GM18507 (cell line): ENCODE results near the gene UVRAG.

Experiments used
- DNase-seq: peaks from one replicate; pipeline ENCODE4 v3.0.0; 2011; ENCODE audit warnings: low read depth; ENCODE audit not compliant: insufficient read length; ENCODE audit errors: extremely low spot score
- FAIRE-seq: peaks from 2 replicates; lab custom pipeline; 2011; peaks lifted over from hg19 to GRCh38; lab: Jason Lieb, UNC

Gene UVRAG

DNA sequence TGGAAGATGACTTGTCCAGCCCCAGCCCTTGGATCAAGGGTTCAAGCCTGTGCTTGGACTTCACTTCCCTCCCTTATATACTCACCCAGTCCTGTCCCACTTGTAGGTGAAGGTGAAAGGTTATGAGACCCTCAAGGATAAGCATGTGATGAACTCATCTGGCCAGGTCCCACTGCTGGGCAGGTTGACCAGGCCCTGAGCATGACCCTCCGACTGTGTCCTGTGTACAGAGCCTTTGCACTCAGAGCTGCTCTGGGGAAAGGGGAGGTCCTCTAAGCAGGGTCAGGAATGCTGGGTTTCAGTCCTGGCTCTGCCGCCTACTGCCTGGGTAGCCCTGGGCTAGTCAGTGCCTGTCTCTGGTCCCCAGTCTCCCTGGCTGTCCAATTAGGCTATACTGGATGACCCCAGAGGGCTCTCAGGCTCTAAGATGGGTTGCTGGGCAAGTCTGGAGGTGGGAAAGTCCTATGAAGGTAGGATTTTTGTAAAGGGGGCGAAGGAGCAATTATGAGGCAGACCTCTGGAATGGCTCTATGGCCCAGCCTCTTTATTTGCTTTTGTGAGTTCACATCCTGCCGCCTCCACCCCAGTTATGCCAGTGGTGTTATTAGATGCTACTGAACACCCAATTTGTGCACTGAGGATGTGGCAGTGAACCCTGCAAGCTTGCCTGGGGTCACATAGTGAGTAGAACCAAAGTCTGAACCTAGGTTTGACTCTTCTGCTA, 32.3 kb upstream of the UVRAG start:
- FAIRE-seq (no peak), DNase-seq (no peak)

DNA sequence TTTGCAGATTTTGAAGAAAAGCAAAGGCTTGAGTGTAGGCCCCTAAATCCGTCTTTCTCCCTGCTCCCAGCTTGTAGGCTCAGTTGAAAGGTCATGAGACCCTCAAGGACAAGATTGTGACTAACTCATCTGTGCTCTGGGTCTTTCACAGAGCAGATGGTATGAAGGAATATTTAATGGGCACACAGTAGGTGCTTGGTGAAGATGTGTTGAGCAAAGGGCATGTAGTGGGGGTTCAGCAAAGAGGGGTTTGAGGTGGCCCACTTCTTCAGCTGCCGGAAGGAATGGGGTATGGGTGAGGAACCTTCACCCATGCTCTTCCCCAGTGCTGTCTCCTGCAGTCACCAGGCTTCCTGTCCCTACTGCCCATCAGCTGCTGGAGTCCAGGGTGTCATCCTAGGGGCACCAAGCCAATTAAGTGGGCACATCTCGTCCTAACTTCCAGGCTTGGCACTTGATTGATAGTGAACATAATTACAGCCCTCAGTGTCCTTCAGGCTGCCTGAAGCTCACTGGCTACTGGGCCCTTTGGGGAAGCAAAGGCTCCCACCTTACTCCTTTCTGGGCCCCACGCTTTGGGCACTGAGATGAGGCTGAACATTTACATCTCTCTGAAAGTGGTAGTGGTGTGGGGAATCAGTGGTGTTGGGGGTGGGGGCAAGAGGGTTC, 31.5 kb upstream of the UVRAG start:
- FAIRE-seq: no peak
- DNase-seq: no peak

GRCh38 chr11:75784085-75784478, 30.9 kb upstream of the UVRAG start:
- no peak for DNase-seq
- FAIRE-seq: no peak

DNA sequence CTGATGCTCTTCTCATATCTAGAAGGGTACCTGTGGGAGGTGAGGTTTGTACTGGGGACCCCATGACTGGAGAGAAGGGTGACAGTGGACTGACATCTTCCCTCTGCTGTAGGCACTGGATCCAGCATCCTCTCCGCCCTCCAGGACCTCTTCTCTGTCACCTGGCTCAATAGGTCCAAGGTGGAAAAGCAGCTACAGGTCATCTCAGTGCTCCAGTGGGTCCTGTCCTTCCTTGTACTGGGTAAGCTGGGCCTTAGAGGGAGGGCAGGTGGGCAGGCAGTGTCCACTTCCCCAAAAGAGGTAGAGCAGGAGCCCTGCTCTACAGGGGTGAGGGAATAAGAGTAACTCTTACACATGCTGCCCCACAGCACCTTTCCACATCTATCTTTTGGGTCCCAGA, 30.5 kb upstream of the UVRAG start:
- DNase-seq (no peak), FAIRE-seq (no peak)

GRCh38 chr11:75785187-75785586, 29.8 kb upstream of the UVRAG start:
- FAIRE-seq (no peak), DNase-seq (no peak)

DNA sequence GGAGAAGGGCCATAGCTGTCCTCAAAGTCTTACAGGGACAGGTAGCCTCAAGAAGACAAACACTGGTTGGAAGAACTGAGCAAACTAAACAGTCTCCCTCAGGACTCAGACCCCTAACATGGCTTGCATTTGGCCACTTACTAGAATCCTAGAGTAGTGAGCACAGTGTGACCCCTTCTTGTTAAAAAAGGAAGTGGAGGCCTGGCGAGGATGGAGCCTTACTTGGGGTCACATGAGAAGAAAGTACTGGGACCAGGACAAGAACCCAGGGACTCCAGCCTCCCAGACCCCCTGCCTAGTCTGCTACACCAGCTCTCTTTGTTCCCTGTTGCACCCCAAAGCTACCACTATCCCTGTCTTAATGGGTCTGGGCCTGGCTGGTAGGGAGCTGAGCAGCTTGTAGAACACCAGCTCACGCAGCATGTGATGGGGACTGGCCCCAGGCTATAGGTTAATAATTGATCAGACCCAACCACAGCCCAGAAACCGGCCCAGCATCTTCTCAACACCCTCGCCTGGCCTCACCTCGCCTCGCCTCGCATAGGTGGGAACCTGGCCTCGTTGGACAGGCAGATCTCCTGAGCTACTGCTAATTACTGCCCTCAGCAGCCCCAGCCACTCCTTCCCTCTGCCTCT, 28.8 kb upstream of the UVRAG start:
- FAIRE-seq: peak; percentile 83
- DNase-seq: peak; percentile 75

DNA sequence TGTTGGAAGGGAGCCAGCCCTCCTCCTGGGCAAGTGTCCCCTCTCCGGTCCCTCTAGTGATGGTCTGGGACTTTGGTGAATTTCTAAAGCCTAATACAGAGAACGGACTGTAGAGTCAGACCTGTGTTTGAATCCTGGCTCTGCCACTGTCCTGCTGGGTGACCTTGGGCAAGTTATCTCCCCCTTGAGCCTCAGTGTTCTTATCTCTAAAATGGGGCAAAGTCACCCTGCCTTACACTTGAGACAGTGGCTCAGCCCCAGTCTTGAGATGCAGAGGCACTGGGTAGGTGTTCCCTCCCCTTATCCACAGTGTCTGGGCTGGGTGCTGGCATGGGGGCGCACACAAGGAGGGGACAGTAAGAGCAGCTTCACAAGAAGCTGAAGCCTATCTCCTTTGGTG, 25.5 kb upstream of the UVRAG start:
- FAIRE-seq (no peak), DNase-seq (no peak)

DNA sequence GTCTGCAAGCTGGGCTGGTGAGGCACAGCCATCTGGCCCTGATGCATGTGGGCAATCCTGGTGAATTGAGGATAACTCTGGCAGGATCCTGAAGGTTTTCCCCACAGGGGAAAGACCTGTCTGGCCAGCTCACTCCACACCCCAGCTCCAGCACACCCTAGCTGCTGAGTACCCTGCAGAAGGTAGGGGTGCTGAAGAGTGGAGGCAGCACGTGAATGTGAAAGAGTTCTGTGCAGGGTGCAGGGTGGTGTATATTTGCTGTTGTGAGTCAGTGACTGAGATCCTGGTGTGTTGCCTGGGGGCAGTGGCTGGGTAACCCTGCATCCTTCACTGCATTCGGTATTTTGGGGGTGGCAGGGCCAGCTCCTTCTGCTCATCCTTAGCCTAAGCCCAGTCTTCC, 24.0 kb upstream of the UVRAG start:
- no peak for FAIRE-seq

DNA sequence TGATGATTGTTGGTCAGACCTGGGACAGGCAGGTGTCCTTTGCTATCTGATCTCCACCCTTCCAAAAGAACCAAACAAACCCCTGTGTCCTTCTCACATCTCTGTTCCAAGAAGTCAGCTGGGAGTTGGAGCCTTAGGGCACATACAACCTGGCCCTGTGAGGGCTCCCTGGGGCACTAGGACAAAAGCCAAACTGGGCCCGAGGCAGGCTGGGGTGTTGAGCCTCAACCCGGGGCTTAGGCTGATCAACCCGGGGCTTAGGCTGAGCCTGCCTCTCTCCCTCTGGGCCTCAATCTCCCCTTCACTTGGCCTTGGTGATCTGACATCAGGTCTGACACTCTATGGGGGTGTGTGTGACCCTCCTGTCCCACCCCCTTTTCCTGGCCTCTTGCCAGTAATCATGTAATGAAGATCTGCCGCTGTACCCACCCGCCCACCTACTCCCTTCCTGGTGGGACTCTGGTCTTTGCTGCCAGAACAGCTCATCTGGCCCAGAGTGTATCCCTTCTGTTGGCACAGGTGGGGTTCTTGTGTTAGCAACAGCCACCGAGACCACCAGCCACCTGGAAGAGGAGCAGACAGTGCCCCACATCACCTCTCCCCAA, 22.8 kb upstream of the UVRAG start:
- DNase-seq: no peak
- FAIRE-seq: no peak

More for the DNA sequence above, 24.0 kb upstream of the UVRAG start:
- DNase-seq: no peak

- no peak for DNase-seq
These were observed 21.8 kb upstream of the UVRAG start for GRCh38 chr11:75792997-75793800.

DNA sequence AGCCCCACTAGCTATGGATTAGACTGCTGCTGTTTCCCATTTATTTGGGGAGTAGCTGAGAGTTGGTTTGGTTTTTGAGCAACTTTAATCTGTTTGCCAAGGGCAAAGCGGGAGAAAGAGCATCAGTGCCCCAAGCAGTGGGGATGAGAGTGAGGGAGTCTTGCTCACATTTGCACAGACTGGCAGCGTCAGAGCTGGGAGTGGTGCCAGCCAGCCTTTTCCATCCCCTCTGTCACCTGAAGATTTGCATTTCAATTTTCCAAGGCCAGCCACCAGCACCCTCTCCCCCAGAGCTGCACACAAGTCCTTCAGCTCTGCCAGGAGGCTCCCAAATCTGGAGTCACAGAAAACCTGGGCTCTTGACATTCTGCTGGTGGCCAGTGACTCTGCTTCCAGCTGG, 21.0 kb upstream of the UVRAG start:
- DNase-seq (no peak), FAIRE-seq (no peak)

More at GRCh38 chr11:75792997-75793800, 21.8 kb upstream of the UVRAG start:
- FAIRE-seq: no peak

- DNase-seq: no peak
- FAIRE-seq: no peak
These were observed 19.5 kb upstream of the UVRAG start for GRCh38 chr11:75795276-75796090.

DNA sequence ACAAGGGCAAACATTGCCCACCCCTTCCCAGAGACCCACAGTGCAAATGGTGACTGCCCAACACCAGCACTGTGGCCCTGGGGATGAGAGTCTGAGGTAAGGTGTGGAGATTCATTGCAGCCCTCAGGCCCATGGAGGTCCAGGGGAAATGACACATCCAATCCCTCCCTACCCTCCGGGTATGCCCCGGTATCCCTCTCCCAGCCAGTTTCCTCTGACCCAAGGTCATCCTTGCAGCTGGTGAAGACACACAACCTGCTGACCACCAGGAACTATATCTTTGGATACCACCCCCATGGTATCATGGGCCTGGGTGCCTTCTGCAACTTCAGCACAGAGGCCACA, 18.9 kb upstream of the UVRAG start:
- DNase-seq: no peak
- FAIRE-seq: no peak

- FAIRE-seq (no peak), DNase-seq (no peak)
These were observed 17.9 kb upstream of the UVRAG start for GRCh38 chr11:75797116-75797515.

DNA sequence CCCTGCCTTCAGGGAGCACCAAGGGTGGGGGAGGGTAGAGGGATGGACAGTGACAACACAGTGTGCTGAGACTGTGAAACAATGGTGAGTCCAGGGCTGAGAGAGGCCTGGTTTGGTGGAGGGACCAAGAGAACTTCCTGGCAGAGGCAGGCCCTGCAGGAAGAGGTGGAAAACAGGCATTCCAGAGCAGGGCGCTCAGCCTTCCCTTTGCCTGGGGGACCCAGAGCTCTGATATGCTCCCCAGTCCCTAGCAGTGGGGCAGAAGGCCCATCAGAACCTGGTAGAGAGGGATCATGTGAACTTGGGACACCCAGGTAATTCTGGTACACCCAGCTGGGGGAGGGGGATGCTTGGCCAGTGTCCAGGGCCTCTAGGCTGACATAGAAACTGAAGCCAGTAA, 17.2 kb upstream of the UVRAG start:
- DNase-seq: no peak
- no peak for FAIRE-seq

GRCh38 chr11:75800136-75800675, 14.8 kb upstream of the UVRAG start:
- FAIRE-seq (no peak), DNase-seq (no peak)

- DNase-seq (no peak), FAIRE-seq (no peak)
These were observed 14.2 kb upstream of the UVRAG start for GRCh38 chr11:75800728-75801361.

DNA sequence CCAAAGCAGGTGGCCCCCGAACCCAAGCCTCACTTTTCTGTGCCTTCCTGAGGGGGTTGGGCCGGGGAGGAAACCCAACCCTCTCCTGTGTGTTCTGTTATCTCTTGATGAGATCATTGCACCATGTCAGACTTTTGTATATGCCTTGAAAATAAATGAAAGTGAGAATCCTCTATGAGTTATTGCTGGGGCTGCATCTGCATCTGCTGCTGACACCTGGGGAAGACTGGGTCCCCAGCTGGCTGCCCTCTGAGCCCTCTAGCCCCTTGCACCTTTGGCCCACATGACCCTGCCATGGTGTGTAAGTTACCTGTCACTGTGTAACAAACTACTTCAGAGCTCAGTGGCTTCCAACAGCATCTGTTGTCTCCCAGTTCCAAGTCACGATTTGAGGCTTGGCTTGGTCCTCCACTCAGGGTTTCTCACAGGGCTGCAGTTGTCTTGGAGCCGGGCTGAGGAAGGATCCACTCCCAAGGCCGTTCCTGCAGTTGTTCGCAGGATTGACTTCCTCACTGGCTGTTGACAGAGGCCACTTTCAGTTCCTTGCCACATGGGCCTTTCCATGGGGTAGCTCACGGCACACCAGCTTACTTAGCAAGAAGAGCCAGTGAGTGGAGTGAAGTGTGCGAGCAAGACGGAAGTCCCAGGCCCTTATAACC, 13.5 kb upstream of the UVRAG start:
- FAIRE-seq (no peak), DNase-seq (no peak)
